IMR-90 (cell line): ENCODE results near the gene RPGR. TPM values are rescaled to one million over a fixed set of nuclear protein-coding genes. Genes with fewer than 3 reads are reported as not detected.
A peak's percentile ranks its signal among the peaks of the same experiment; 100 is the strongest.

Experiments
- ATAC-seq: fragments of 200-7000 bp; cut with Tn5 transposase; 2 replicates; pipeline ENCODE4 v1.9.1; 2020; ENCODE audit warnings: low read depth, mild to moderate bottlenecking, moderate library complexity
- BruUV-seq: library from RNA; stranded (reverse); fragments of 400-500 nt; replicated peaks from 2 replicates; lab custom pipeline; 2021; lab: Mats Ljungman, UMichigan
- CTCF ChIA-PET: fragments of 300-600 bp; formaldehyde crosslinking; extraction: SDS; loops from one replicate; lab custom pipeline; 2021; ENCODE audit warnings: antibody characterized with exemption; lab: Yijun Ruan, JAX
- POLR2A ChIA-PET: fragments of 300-600 bp; sonication (Branson Sonifier 250); formaldehyde crosslinking; loops from one replicate; lab custom pipeline; 2022; ENCODE audit warnings: antibody characterized with exemption; ENCODE audit not compliant: unreplicated experiment; lab: Charles Lee
- DNase-seq: peaks from one replicate; pipeline ENCODE4 v3.0.0; 2013
- H2AFZ ChIP-seq: replicated peaks from 2 replicates; pipeline ENCODE3; 2013; ENCODE audit warnings: low read length, mild to moderate bottlenecking; ENCODE audit not compliant: poor library complexity
- H2AK5ac ChIP-seq: 2 replicates; pipeline ENCODE4 v1.6.1; 2013; ENCODE audit warnings: low read depth, low read length, inconsistent platforms
- H2AK9ac ChIP-seq: replicated peaks from 2 replicates; pipeline ENCODE3; 2013; ENCODE audit warnings: mild to moderate bottlenecking, low read depth, low read length, moderate library complexity; ENCODE audit not compliant: poor library complexity
- H2BK120ac ChIP-seq: 2 replicates; pipeline ENCODE4 v1.6.1; 2013; ENCODE audit warnings: low read depth, low read length, inconsistent platforms
- H2BK15ac ChIP-seq: 3 replicates; pipeline ENCODE4 v1.6.1; 2013; ENCODE audit warnings: low read depth, low read length, inconsistent platforms
- H2BK20ac ChIP-seq: 2 replicates; pipeline ENCODE4 v1.6.1; 2013; ENCODE audit warnings: low read depth, mild to moderate bottlenecking, inconsistent platforms, low read length, moderate library complexity
- H2BK5ac ChIP-seq: 2 replicates; pipeline ENCODE4 v1.6.1; 2013; ENCODE audit warnings: mild to moderate bottlenecking, low read depth, low read length, inconsistent platforms; ENCODE audit not compliant: poor library complexity, severe bottlenecking
- H3K14ac ChIP-seq: replicated peaks from 2 replicates; pipeline ENCODE4 v1.6.1; 2013; ENCODE audit warnings: low read depth, low read length, inconsistent platforms
- H3K18ac ChIP-seq: 2 replicates; pipeline ENCODE4 v1.6.1; 2013; ENCODE audit warnings: low read depth, low read length, control low read depth
- H3K23ac ChIP-seq: 2 replicates; pipeline ENCODE4 v1.6.1; 2013; ENCODE audit warnings: low read depth, low read length, inconsistent platforms
- H3K27ac ChIP-seq: 2 replicates; pipeline ENCODE4 v1.5.1; 2013; ENCODE audit warnings: mild to moderate bottlenecking, control low read depth, low read length; ENCODE audit not compliant: insufficient read depth
- H3K27me3 ChIP-seq: 2 replicates; pipeline ENCODE4 v1.6.1; 2013; ENCODE audit warnings: low read length; ENCODE audit not compliant: control insufficient read depth, insufficient read depth
- H3K36me3 ChIP-seq: 2 replicates; pipeline ENCODE4 v1.6.1; 2013; ENCODE audit warnings: low read length, mixed read lengths; ENCODE audit not compliant: control insufficient read depth, insufficient read depth
- H3K4ac ChIP-seq: 2 replicates; pipeline ENCODE4 v1.6.1; 2013; ENCODE audit warnings: low read depth, low read length, inconsistent platforms
- H3K4me1 ChIP-seq: 2 replicates; pipeline ENCODE4 v1.6.1; 2013; ENCODE audit warnings: low read length, mixed read lengths; ENCODE audit not compliant: control insufficient read depth, insufficient read depth
- H3K4me2 ChIP-seq: 2 replicates; pipeline ENCODE4 v1.6.1; 2013; ENCODE audit warnings: low read depth, mild to moderate bottlenecking, control low read depth, low read length, moderate library complexity
- H3K4me3 ChIP-seq: 2 replicates; pipeline ENCODE4 v1.5.1; 2013; ENCODE audit warnings: low read depth, mild to moderate bottlenecking, control low read depth, low read length, moderate library complexity; ENCODE audit not compliant: insufficient read depth
- H3K56ac ChIP-seq: 2 replicates; pipeline ENCODE4 v1.6.1; 2013; ENCODE audit warnings: low read length, inconsistent platforms; ENCODE audit not compliant: insufficient read depth; ENCODE audit errors: extremely low read depth
- H3K79me1 ChIP-seq, 2 experiments: 2 replicates each; pipeline ENCODE4 v1.6.1; 2013; ENCODE audit warnings: low read length in 2 of 2, inconsistent platforms in 1 of 2, low read depth in 1 of 2
- H3K9ac ChIP-seq: 2 replicates; pipeline ENCODE4 v1.6.1; 2013; ENCODE audit warnings: low read depth, low read length, control low read depth
- H3K9me1 ChIP-seq: 2 replicates; pipeline ENCODE4 v1.6.1; 2013; ENCODE audit warnings: low read length, inconsistent platforms; ENCODE audit not compliant: insufficient read depth
- H3K9me3 ChIP-seq: 2 replicates; pipeline ENCODE4 v1.6.1; 2013; ENCODE audit warnings: low read length; ENCODE audit not compliant: control insufficient read depth, insufficient read depth
- H4K20me1 ChIP-seq: 2 replicates; pipeline ENCODE4 v1.6.1; 2013; ENCODE audit warnings: low read length, inconsistent platforms; ENCODE audit not compliant: insufficient read depth
- H4K5ac ChIP-seq: 2 replicates; pipeline ENCODE4 v1.6.1; 2013; ENCODE audit warnings: mild to moderate bottlenecking, low read depth, low read length, control low read depth
- H4K8ac ChIP-seq, 2 experiments: 2 replicates each; pipeline ENCODE4 v1.6.1; 2013; ENCODE audit warnings: low read depth in 2 of 2, low read length in 2 of 2, control low read depth in 1 of 2, inconsistent platforms in 1 of 2
- H4K91ac ChIP-seq: 2 replicates; pipeline ENCODE4 v1.6.1; 2013; ENCODE audit warnings: low read depth, low read length, inconsistent platforms; ENCODE audit not compliant: insufficient read depth
- BHLHE40 ChIP-seq: fragments of 150-350 bp; IDR thresholded peaks from 2 replicates; pipeline ENCODE4 v1.6.1; 2016; ENCODE audit warnings: mild to moderate bottlenecking, low read depth, low read length
- CEBPB ChIP-seq: IDR thresholded peaks from 2 replicates; pipeline ENCODE4 v1.6.1; 2012; ENCODE audit warnings: low read depth, low read length, improper control_type of control experiment
- CTCF ChIP-seq: conservative IDR thresholded peaks from 2 replicates; pipeline ENCODE4 v1.5.1; 2012; ENCODE audit warnings: mild to moderate bottlenecking, low read depth, low read length, improper control_type of control experiment
- ELK1 ChIP-seq: fragments of 150-350 bp; IDR thresholded peaks from 2 replicates; pipeline ENCODE4 v1.6.1; 2016; ENCODE audit warnings: low read depth, mild to moderate bottlenecking, low read length, moderate library complexity, borderline replicate concordance
- FOS ChIP-seq: fragments of 150-350 bp; IDR thresholded peaks from 2 replicates; pipeline ENCODE4 v1.6.1; 2016; ENCODE audit warnings: low read depth, low read length
- MAFK ChIP-seq: IDR thresholded peaks from 2 replicates; pipeline ENCODE4 v1.6.1; 2012; ENCODE audit warnings: low read depth, low read length, improper control_type of control experiment
- MAZ ChIP-seq: IDR thresholded peaks from 2 replicates; pipeline ENCODE4 v1.6.1; 2012; ENCODE audit warnings: low read depth, mild to moderate bottlenecking, low read length, improper control_type of control experiment, moderate library complexity, borderline replicate concordance
- MXI1 ChIP-seq: IDR thresholded peaks from 2 replicates; pipeline ENCODE4 v1.6.1; 2012; ENCODE audit warnings: low read depth, mild to moderate bottlenecking, low read length, moderate library complexity, borderline replicate concordance
- NFE2L2 ChIP-seq: fragments of 150-350 bp; IDR thresholded peaks from 2 replicates; pipeline ENCODE4 v1.6.1; 2016; ENCODE audit warnings: low read depth, mild to moderate bottlenecking, low read length
- POLR2A ChIP-seq: IDR thresholded peaks from 2 replicates; pipeline ENCODE4 v1.6.1; 2012; ENCODE audit warnings: mild to moderate bottlenecking, low read depth, low read length
- RAD21 ChIP-seq: IDR thresholded peaks from 2 replicates; pipeline ENCODE4 v1.6.1; 2012; ENCODE audit warnings: low read length, improper control_type of control experiment
- RCOR1 ChIP-seq: IDR thresholded peaks from 2 replicates; pipeline ENCODE4 v1.6.1; 2012; ENCODE audit warnings: mild to moderate bottlenecking, low read length, improper control_type of control experiment; ENCODE audit not compliant: insufficient replicate concordance
- RFX5 ChIP-seq: IDR thresholded peaks from 2 replicates; pipeline ENCODE4 v1.8.0; 2012; ENCODE audit warnings: low read depth, mild to moderate bottlenecking, low read length, moderate library complexity
- SMC3 ChIP-seq: fragments of 150-350 bp; IDR thresholded peaks from 2 replicates; pipeline ENCODE4 v1.6.1; 2016; ENCODE audit warnings: low read depth, mild to moderate bottlenecking, antibody characterized with exemption, low read length, moderate library complexity
- USF2 ChIP-seq: fragments of 150-350 bp; IDR thresholded peaks from 2 replicates; pipeline ENCODE4 v1.6.1; 2017; ENCODE audit warnings: mild to moderate bottlenecking, antibody characterized with exemption, low read length, low read depth
- WGBS, 2 experiments: methylation state at CpG; one replicate each; pipeline versions ENCODE4 v1.1.5 to v1.1.7; 2013; ENCODE audit warnings: missing lambda C conversion rate in 2 of 2; ENCODE audit not compliant: insufficient read length in 1 of 2; ENCODE audit errors: extremely low coverage in 2 of 2; 5-methylcytosine and 5-hydroxymethylcytosine counted together
- dilution Hi-C: fragments of 300-500 bp; cut with HindIII; formaldehyde crosslinking; loops from one replicate; pipeline ENCODE4 v1.14.3; 2018; ENCODE audit warnings: low sequenced_read_pairs; ENCODE audit not compliant: unreplicated experiment
- in situ Hi-C: fragments of 300-500 bp; cut with MboI; formaldehyde crosslinking; loops from 3 replicates; pipeline ENCODE4 v1.14.3; 2019; ENCODE audit warnings: low sequenced_read_pairs, inconsistent platforms, mixed read lengths
- intact Hi-C: fragments of 100-400 bp; cut with micrococcal nuclease; formaldehyde crosslinking; loops from 2 replicates; pipeline ENCODE4 v1.10.0; 2022
- polyA plus RNA-seq, 3 experiments: library from polyadenylated mRNA; depleted of rRNA; stranded (reverse); fragments of >200 nt; gene quantifications; 2 replicates each; pipeline ENCODE4 v1.2.3, GENCODE V29; 2012; ENCODE audit warnings: low replicate concordance in 1 of 3
- total RNA-seq: library from RNA; depleted of rRNA; stranded (reverse); fragments of >200 nt; gene quantifications from 2 replicates; pipeline ENCODE4 v1.2.3, GENCODE V29; 2012

The RPGR gene
- total and polyA plus RNA-seq, 2 of the 4 experiments (the other 2 are of a cell fraction) = 2.2 to 3.8 TPM

- Histone ChIP-seq H2BK20ac (peak overlapping the region; percentile 55; the same call in 1 of the 2 replicates), H2AK5ac (no peak overlapping the region), H2AK9ac (no peak overlapping the region), H3K79me1 (no peaks in the 10 kb centered on the region), H3K4me2 (no peak overlapping the region), H4K20me1 (no peaks in the 10 kb centered on the region), H4K5ac (no peak overlapping the region), H3K9me3 (no peaks in the 10 kb centered on the region), H2BK120ac (peak overlapping the region; percentile 58), H3K14ac (no peak overlapping the region), H3K27me3 (no peaks in the 10 kb centered on the region), H3K56ac (no peak overlapping the region), H3K18ac (peak overlapping the region; percentile 86; the same call in 1 of the 2 replicates), H4K91ac (peak overlapping the region; percentile 56), H3K36me3 (no peaks in the 10 kb centered on the region), H3K4me3 (no peak overlapping the region), H3K23ac (no peak overlapping the region), H2BK15ac (peak overlapping the region; percentile 53; the same call in 1 of the 3 replicates), H2BK5ac (peak overlapping the region; percentile 54), H4K8ac (peak overlapping the region in 1 of 2 experiments; percentile 46; a peak in 1 of 4 replicates), H3K4me1 (peaks cover 5% of the 10 kb centered on the region), H2AFZ (peak overlapping the region; percentile 8), H3K27ac (peak overlapping the region; percentile 20; the same call in 1 of the 2 replicates), H3K4ac (peak overlapping the region; percentile 55; the same call in 1 of the 2 replicates), H3K9me1 (peaks cover 3% of the 10 kb centered on the region; the same call in 1 of the 2 replicates), H3K9ac (no peak overlapping the region)
- DNase-seq (peak; percentile 68), ATAC-seq (peak; percentile 53)
- CTCF ChIA-PET = no interaction called here
- 10% methylated on average over 2 of the region's 3 CpGs; no CpG with 5 or more reads in 1 of the 2 experiments for WGBS, 2 experiments
- intact Hi-C loops = no loop called here
- POLR2A ChIA-PET = no interaction called here
- in situ Hi-C loops = no loop called here
- dilution Hi-C loops = no loop called here
- BruUV-seq = no TSS peak
- TF ChIP-seq BHLHE40 (no peak), CEBPB (no peak), MXI1 (no peak), USF2 (no peak), RFX5 (no peak), ELK1 (no peak), MAZ (no peak), CTCF (no peak), RCOR1 (no peak), FOS (no peak), NFE2L2 (no peak), RAD21 (no peak), MAFK (no peak), POLR2A (no peak), SMC3 (no peak)
Observed at GRCh38 chrX:38232079-38232686, 95.1 kb downstream of the RPGR start.
